Fibroblast of the aortic adventitia (primary cell): Measurements from ENCODE around the gene MIPEP. TPM values are rescaled to one million over a fixed set of nuclear protein-coding genes. Genes with fewer than 3 reads are reported as not detected.

Source experiments
- DNase-seq: peaks from one replicate; pipeline ENCODE4 v3.0.0-alpha.2; 2010; ENCODE audit warnings: low read depth
- H3K4me3 ChIP-seq: 2 replicates; pipeline ENCODE4 v1.5.1; 2011; ENCODE audit warnings: low read depth, mild to moderate bottlenecking, control low read depth, low read length, moderate library complexity
- CTCF ChIP-seq: IDR thresholded peaks from 2 replicates; pipeline ENCODE4 v1.5.1; 2011; ENCODE audit warnings: mild to moderate bottlenecking, low read length, control low read depth, inconsistent platforms; ENCODE audit not compliant: insufficient read depth
- small RNA-seq: library from RNA; depleted of rRNA; stranded (forward); fragments of <200 nt; gene quantifications from one replicate; pipeline ENCODE3, GENCODE V24; 2012
- total RNA-seq: library from RNA; depleted of rRNA; stranded (reverse); fragments of >200 nt; gene quantifications from 2 replicates; pipeline ENCODE4 v1.2.3, GENCODE V29; 2012; ENCODE audit warnings: low replicate concordance

MIPEP gene
- total RNA-seq, 1 donor: 28.1 TPM

- H3K4me3 ChIP-seq: no peak overlapping the region
- DNase-seq: no peak
- no peak for TF ChIP-seq CTCF
Measured at GRCh38 chr13:23684647-23685046, 204.6 kb downstream of the MIPEP start.

- DNase-seq: no peak
- TF ChIP-seq CTCF: no peak
Measured at GRCh38 chr13:23683084-23683483, 206.1 kb downstream of the MIPEP start.

GRCh38 chr13:23680845-23681669 is 208.1 kb downstream of the MIPEP start:
- TF ChIP-seq CTCF: no peak
- H3K4me3 ChIP-seq: no peak overlapping the region
- DNase-seq: peak; percentile 76

More at GRCh38 chr13:23683084-23683483, 206.1 kb downstream of the MIPEP start:
- H3K4me3 ChIP-seq: no peak overlapping the region

Small RNA genes lying within 50 kb of the gene (small RNA-seq; reads per million reads assigned to genes)
- gene MTCO3P2: not detected

Other genes with a start within 250 kb of the MIPEP start
- not detected in 2 replicates for gene C1QTNF9B, start 8.1 kb upstream of the MIPEP start, total RNA-seq